Caco-2 (cell line): ENCODE data around the gene EFHC2. TPM values are rescaled to one million over a fixed set of nuclear protein-coding genes. Genes with fewer than 3 reads are reported as not detected.

Source experiments
- BruUV-seq: library from RNA; stranded (reverse); fragments of 400-500 nt; replicated peaks from 2 replicates; lab custom pipeline; 2021; lab: Mats Ljungman, UMichigan
- CTCF ChIA-PET: fragments of 300-600 bp; sonication (Branson Sonifier 250); formaldehyde crosslinking; loops from one replicate; lab custom pipeline; 2022; ENCODE audit warnings: antibody characterized with exemption; lab: Charles Lee
- POLR2A ChIA-PET: fragments of 300-600 bp; sonication (Branson Sonifier 250); formaldehyde crosslinking; loops from one replicate; lab custom pipeline; 2022; ENCODE audit warnings: antibody characterized with exemption; lab: Charles Lee
- DNase-seq, 2 experiments: peaks; one replicate each; pipeline versions ENCODE4 v3.0.0 to v3.0.0-alpha.2; 2020 to 2022
- H3K27me3 ChIP-seq: replicated peaks from 2 replicates; pipeline ENCODE4 v1.6.0; 2011; ENCODE audit warnings: low read length; ENCODE audit not compliant: control insufficient read depth, insufficient read depth
- H3K36me3 ChIP-seq: 2 replicates; pipeline ENCODE4 v1.5.1; 2011; ENCODE audit warnings: low read length; ENCODE audit not compliant: control insufficient read depth, insufficient read depth
- H3K4me1 ChIP-seq: fragments of 250-450 bp; sonication (Bioruptor Pico); 2 replicates; pipeline ENCODE4 v1.5.1; 2020; ENCODE audit warnings: mild to moderate bottlenecking
- H3K4me3 ChIP-seq: 2 replicates; pipeline ENCODE4 v1.5.1; 2011; ENCODE audit warnings: low read depth, mild to moderate bottlenecking, control low read depth, low read length
- H3K9me3 ChIP-seq: fragments of 250-450 bp; sonication (Bioruptor Pico); 2 replicates; pipeline ENCODE4 v1.5.1; 2020; ENCODE audit warnings: mild to moderate bottlenecking, moderate library complexity
- H3K27ac Mint-ChIP-seq: one replicate; pipeline ENCODE4 v1.8.0; 2022; ENCODE audit warnings: mixed read lengths; ENCODE audit not compliant: unreplicated experiment
- H3K27me3 Mint-ChIP-seq: one replicate; pipeline ENCODE4 v1.8.0; 2022; ENCODE audit warnings: mixed read lengths; ENCODE audit not compliant: insufficient read depth, unreplicated experiment
- H3K36me3 Mint-ChIP-seq: one replicate; pipeline ENCODE4 v1.8.0; 2022; ENCODE audit warnings: mild to moderate bottlenecking, mixed read lengths; ENCODE audit not compliant: insufficient read depth, unreplicated experiment
- H3K4me1 Mint-ChIP-seq: one replicate; pipeline ENCODE4 v1.8.0; 2022; ENCODE audit warnings: low read depth, mixed read lengths; ENCODE audit not compliant: unreplicated experiment
- H3K4me3 Mint-ChIP-seq: one replicate; pipeline ENCODE4 v1.8.0; 2022; ENCODE audit warnings: mild to moderate bottlenecking, moderate library complexity, mixed read lengths; ENCODE audit not compliant: unreplicated experiment
- H3K9me3 Mint-ChIP-seq: one replicate; pipeline ENCODE4 v1.8.0; 2022; ENCODE audit warnings: mixed read lengths; ENCODE audit not compliant: unreplicated experiment
- intact Hi-C: fragments of 100-400 bp; cut with micrococcal nuclease; formaldehyde crosslinking; loops from one replicate; pipeline ENCODE4 v1.10.0; 2022; ENCODE audit not compliant: unreplicated experiment
- total RNA-seq: library from RNA; stranded (reverse); gene quantifications from 2 replicates; pipeline ENCODE4 v1.2.3, GENCODE V29; 2022
- TF ChIP-seq, protein P1 (sequence below), 2 experiments: fragments of 200-600 bp in 1 of 2; IDR thresholded peaks; 1 replicate in 1 of 2; 2 replicates in 1 of 2; pipeline versions ENCODE4 v1.5.1 to v1.8.0; 2011 to 2022; ENCODE audit warnings: antibody characterized with exemption in 1 of 2, control low read depth in 1 of 2, inconsistent platforms in 1 of 2, low read depth in 1 of 2, low read length in 1 of 2, mild to moderate bottlenecking in 1 of 2, moderate library complexity in 1 of 2; ENCODE audit not compliant: insufficient read depth in 1 of 2, severe bottlenecking in 1 of 2, unreplicated experiment in 1 of 2

The EFHC2 gene
- total RNA-seq, 1 experiment from 2014 or later, result not detected

DNA sequence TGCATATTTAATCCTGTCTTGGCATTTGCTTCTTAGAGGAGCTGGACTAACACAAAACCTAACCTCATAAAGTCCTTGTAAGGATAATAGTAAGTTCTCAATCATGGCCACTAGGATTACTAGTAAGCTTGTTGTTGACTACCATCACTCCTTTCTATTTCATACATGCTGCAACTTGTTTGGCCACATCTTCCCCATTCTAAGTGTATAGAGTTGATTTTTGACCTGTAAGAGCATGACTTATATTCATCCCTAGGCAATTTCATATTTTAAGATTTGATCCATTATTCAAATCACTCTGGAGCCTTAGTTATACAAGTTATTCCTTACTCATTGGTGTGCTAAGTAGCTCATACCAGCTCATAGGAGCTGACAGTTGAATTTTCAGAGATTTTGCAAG, 109.4 kb downstream of the EFHC2 start:
- Mint-ChIP-seq H3K9me3 (no peaks in the 10 kb centered on the region), H3K4me1 (no peaks in the 10 kb centered on the region), H3K4me3 (no peak overlapping the region), H3K27ac (no peak overlapping the region), H3K36me3 (no peaks in the 10 kb centered on the region), H3K27me3 (peaks cover 8% of the 10 kb centered on the region)
- intact Hi-C loops, result no loop called here
- ChIA-PET CTCF (no interaction called here), POLR2A (no interaction called here)
- DNase-seq, result no peak
- Histone ChIP-seq H3K36me3 (no peaks in the 10 kb centered on the region), H3K9me3 (no peaks in the 10 kb centered on the region), H3K4me1 (no peaks in the 10 kb centered on the region), H3K4me3 (no peak overlapping the region), H3K27me3 (no peaks in the 10 kb centered on the region)
- TF ChIP-seq, protein P1, sequence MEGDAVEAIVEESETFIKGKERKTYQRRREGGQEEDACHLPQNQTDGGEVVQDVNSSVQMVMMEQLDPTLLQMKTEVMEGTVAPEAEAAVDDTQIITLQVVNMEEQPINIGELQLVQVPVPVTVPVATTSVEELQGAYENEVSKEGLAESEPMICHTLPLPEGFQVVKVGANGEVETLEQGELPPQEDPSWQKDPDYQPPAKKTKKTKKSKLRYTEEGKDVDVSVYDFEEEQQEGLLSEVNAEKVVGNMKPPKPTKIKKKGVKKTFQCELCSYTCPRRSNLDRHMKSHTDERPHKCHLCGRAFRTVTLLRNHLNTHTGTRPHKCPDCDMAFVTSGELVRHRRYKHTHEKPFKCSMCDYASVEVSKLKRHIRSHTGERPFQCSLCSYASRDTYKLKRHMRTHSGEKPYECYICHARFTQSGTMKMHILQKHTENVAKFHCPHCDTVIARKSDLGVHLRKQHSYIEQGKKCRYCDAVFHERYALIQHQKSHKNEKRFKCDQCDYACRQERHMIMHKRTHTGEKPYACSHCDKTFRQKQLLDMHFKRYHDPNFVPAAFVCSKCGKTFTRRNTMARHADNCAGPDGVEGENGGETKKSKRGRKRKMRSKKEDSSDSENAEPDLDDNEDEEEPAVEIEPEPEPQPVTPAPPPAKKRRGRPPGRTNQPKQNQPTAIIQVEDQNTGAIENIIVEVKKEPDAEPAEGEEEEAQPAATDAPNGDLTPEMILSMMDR (IDR thresholded peaks at IDR 0.05; ENCODE audit: insufficient read depth in 1 of 2, low read depth in 1 of 2, low read length in 1 of 2, severe bottlenecking in 1 of 2, unreplicated experiment in 1 of 2), result no peak
- BruUV-seq, result no TSS peak

DNA sequence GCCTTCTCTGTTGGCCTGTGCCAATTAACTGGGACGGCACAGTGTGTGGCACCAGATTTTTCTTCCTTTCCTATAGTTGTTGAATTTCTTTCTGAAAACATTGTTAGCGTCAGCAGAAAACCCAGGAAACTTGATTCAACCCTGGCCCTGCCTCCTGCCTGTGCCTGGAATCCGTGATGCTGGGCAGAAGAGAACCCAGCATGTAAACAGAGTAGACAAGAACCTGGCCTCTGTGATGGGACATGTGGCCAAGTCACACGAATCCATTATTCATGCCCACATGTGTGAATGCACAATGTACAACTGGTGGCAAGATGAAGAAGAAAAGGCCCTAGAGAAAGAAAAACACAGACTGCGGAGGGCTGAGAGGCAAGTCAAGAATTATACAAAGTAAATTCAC, 111.4 kb downstream of the EFHC2 start:
- intact Hi-C loops, result no loop called here
- no TSS peak for BruUV-seq
- DNase-seq, result no peak
- H3K27me3 ChIP-seq, result no peaks in the 10 kb centered on the region
- H3K36me3 ChIP-seq, result no peaks in the 10 kb centered on the region
- TF ChIP-seq, protein P1 (IDR thresholded peaks at IDR 0.05; ENCODE audit: insufficient read depth in 1 of 2, low read depth in 1 of 2, low read length in 1 of 2, severe bottlenecking in 1 of 2, unreplicated experiment in 1 of 2), result no peak
- no peaks in the 10 kb centered on the region for H3K36me3 Mint-ChIP-seq
- no peak overlapping the region for H3K4me3 ChIP-seq
- no peaks in the 10 kb centered on the region for H3K4me1 ChIP-seq
- no peaks in the 10 kb centered on the region for H3K4me1 Mint-ChIP-seq
- no peaks in the 10 kb centered on the region for H3K27me3 Mint-ChIP-seq
- H3K9me3 ChIP-seq, result no peaks in the 10 kb centered on the region
- ChIA-PET POLR2A (no interaction called here), CTCF (no interaction called here)
- H3K27ac Mint-ChIP-seq, result no peak overlapping the region
- H3K9me3 Mint-ChIP-seq, result no peaks in the 10 kb centered on the region
- H3K4me3 Mint-ChIP-seq, result no peak overlapping the region

DNA sequence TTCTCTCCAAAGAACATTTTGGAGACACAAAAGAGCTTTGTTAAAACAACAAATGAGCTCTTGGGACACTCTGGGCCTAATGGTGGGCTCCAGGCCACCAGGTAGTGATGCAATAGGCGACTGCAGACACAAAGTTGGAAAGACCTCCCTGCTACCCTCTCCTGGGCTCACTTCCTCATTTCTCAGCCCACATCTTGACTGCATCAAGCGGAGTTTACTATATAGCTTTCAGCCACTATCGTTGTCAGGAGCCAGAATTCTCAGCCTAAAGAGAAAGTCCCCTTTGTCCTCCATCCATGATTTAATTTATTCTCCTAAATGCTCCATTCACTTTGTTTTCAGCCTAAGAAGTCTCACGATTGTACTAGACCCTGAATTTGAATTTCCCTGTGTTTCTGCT, 114.9 kb downstream of the EFHC2 start:
- H3K36me3 Mint-ChIP-seq, result no peaks in the 10 kb centered on the region
- intact Hi-C loops, result no loop called here
- no peaks in the 10 kb centered on the region for H3K9me3 ChIP-seq
- DNase-seq, result no peak
- H3K4me1 ChIP-seq, result no peaks in the 10 kb centered on the region
- no peak overlapping the region for H3K4me3 ChIP-seq
- no peak overlapping the region for H3K4me3 Mint-ChIP-seq
- no peaks in the 10 kb centered on the region for H3K9me3 Mint-ChIP-seq
- no peaks in the 10 kb centered on the region for H3K4me1 Mint-ChIP-seq
- H3K27me3 Mint-ChIP-seq, result no peaks in the 10 kb centered on the region
- POLR2A ChIA-PET, result no interaction called here
- CTCF ChIA-PET, result no interaction called here
- TF ChIP-seq, protein P1 (IDR thresholded peaks at IDR 0.05; ENCODE audit: insufficient read depth in 1 of 2, low read depth in 1 of 2, low read length in 1 of 2, severe bottlenecking in 1 of 2, unreplicated experiment in 1 of 2), result no peak
- BruUV-seq, result no TSS peak
- no peaks in the 10 kb centered on the region for H3K36me3 ChIP-seq
- no peak overlapping the region for H3K27ac Mint-ChIP-seq
- H3K27me3 ChIP-seq, result no peaks in the 10 kb centered on the region
